T-helper 2 cell treated with Interferon-gamma antibody and Interleukin-4, amounts not matched to agents 5 μg/mL and 100 μg/mL, for 36 hours (primary cell): ENCODE results near the gene CCDC106.
A peak's percentile ranks its signal among the peaks of the same experiment; 100 is the strongest.

ENCODE experiments used
- DNase-seq: peaks from one replicate; pipeline ENCODE4 v3.0.0; 2021; ENCODE audit warnings: low spot score
- H3K27ac Mint-ChIP-seq: one replicate; pipeline ENCODE4 v1.8.0; 2021; ENCODE audit warnings: mild to moderate bottlenecking, mixed read lengths
- H3K27me3 Mint-ChIP-seq: one replicate; pipeline ENCODE4 v1.8.0; 2021; ENCODE audit warnings: low read depth, mixed read lengths
- H3K36me3 Mint-ChIP-seq: one replicate; pipeline ENCODE4 v1.8.0; 2021; ENCODE audit warnings: low read depth, mixed read lengths
- H3K4me1 Mint-ChIP-seq: one replicate; pipeline ENCODE4 v1.8.0; 2021; ENCODE audit warnings: low read depth, mixed read lengths
- H3K4me3 Mint-ChIP-seq: one replicate; pipeline ENCODE4 v1.8.0; 2022; ENCODE audit warnings: mild to moderate bottlenecking, moderate library complexity, mixed read lengths
- H3K9me3 Mint-ChIP-seq: one replicate; pipeline ENCODE4 v1.8.0; 2021; ENCODE audit warnings: mixed read lengths

CCDC106 gene

GRCh38 chr19:55647732-55648584, at the start of gene CCDC106:
CCDC106 (plus strand) TSS chr19:55648212; CDS start chr19:55649047, 835 bp downstream.
- Mint-ChIP-seq H3K27me3 (no peaks in the 10 kb centered on the region), H3K36me3 (peaks cover 17% of the 10 kb centered on the region), H3K4me1 (peaks cover 25% of the 10 kb centered on the region), H3K9me3 (no peaks in the 10 kb centered on the region), H3K4me3 (peak within 1 kb of the TSS; percentile 79), H3K27ac (peak within 1 kb of the TSS; percentile 81)
- DNase-seq: no peak

GRCh38 chr19:55598719-55599467, 49.1 kb upstream of the CCDC106 start:
- H3K4me3 Mint-ChIP-seq: peak overlapping the region; percentile 97
- peaks cover 22% of the 10 kb centered on the region for H3K4me1 Mint-ChIP-seq
- no peaks in the 10 kb centered on the region for H3K9me3 Mint-ChIP-seq
- no peaks in the 10 kb centered on the region for H3K27me3 Mint-ChIP-seq
- DNase-seq: peak; percentile 90
- peaks cover 37% of the 10 kb centered on the region for H3K36me3 Mint-ChIP-seq
- peak overlapping the region; percentile 99 for H3K27ac Mint-ChIP-seq

GRCh38 chr19:55599468-55599841, 48.6 kb upstream of the CCDC106 start, which contains the start of gene FIZ1:
FIZ1 (minus strand) TSS chr19:55599517; CDS start chr19:55597865, 1,652 bp downstream.
- Mint-ChIP-seq H3K27ac (peak within 1 kb of the TSS; percentile 99), H3K9me3 (no peaks in the 10 kb centered on the region), H3K36me3 (peaks cover 37% of the 10 kb centered on the region), H3K4me1 (peaks cover 23% of the 10 kb centered on the region), H3K4me3 (peak within 1 kb of the TSS; percentile 97), H3K27me3 (no peaks in the 10 kb centered on the region)
- peak; percentile 96 for DNase-seq

GRCh38 chr19:55599842-55600661, 48.0 kb upstream of the CCDC106 start, which contains the start of gene ZNF524:
ZNF524 (plus strand) TSS chr19:55600288; CDS start chr19:55602113, 1,825 bp downstream.
- H3K4me3 Mint-ChIP-seq: peak within 1 kb of the TSS; percentile 97
- no peaks in the 10 kb centered on the region for H3K27me3 Mint-ChIP-seq
- peak; percentile 87 for DNase-seq
- peaks cover 32% of the 10 kb centered on the region for H3K36me3 Mint-ChIP-seq
- H3K9me3 Mint-ChIP-seq: no peaks in the 10 kb centered on the region
- peaks cover 28% of the 10 kb centered on the region for H3K4me1 Mint-ChIP-seq
- peak within 1 kb of the TSS; percentile 99 for H3K27ac Mint-ChIP-seq

- Mint-ChIP-seq H3K4me3 (peak overlapping the region; percentile 92), H3K27me3 (no peaks in the 10 kb centered on the region), H3K27ac (peak overlapping the region; percentile 85), H3K9me3 (no peaks in the 10 kb centered on the region), H3K4me1 (peaks cover 28% of the 10 kb centered on the region), H3K36me3 (peaks cover 26% of the 10 kb centered on the region)
- no peak for DNase-seq
Measured at GRCh38 chr19:55600662-55601028, 47.4 kb upstream of the CCDC106 start.

- peak overlapping the region; percentile 85 for H3K27ac Mint-ChIP-seq
- H3K36me3 Mint-ChIP-seq: peaks cover 22% of the 10 kb centered on the region
- H3K4me3 Mint-ChIP-seq: peak overlapping the region; percentile 92
- no peaks in the 10 kb centered on the region for H3K9me3 Mint-ChIP-seq
- DNase-seq: no peak
- no peaks in the 10 kb centered on the region for H3K27me3 Mint-ChIP-seq
- H3K4me1 Mint-ChIP-seq: peaks cover 29% of the 10 kb centered on the region
Measured at GRCh38 chr19:55601084-55601483, 46.9 kb upstream of the CCDC106 start.

GRCh38 chr19:55602104-55603001, 45.7 kb upstream of the CCDC106 start:
- H3K27me3 Mint-ChIP-seq: no peaks in the 10 kb centered on the region
- no peaks in the 10 kb centered on the region for H3K9me3 Mint-ChIP-seq
- H3K4me1 Mint-ChIP-seq: peaks cover 39% of the 10 kb centered on the region
- H3K27ac Mint-ChIP-seq: no peak overlapping the region
- peaks cover 18% of the 10 kb centered on the region for H3K36me3 Mint-ChIP-seq
- no peak for DNase-seq
- peak overlapping the region; percentile 92 for H3K4me3 Mint-ChIP-seq

- Mint-ChIP-seq H3K27me3 (no peaks in the 10 kb centered on the region), H3K27ac (no peak overlapping the region), H3K9me3 (no peaks in the 10 kb centered on the region), H3K4me1 (peaks cover 41% of the 10 kb centered on the region), H3K36me3 (peaks cover 22% of the 10 kb centered on the region), H3K4me3 (peak overlapping the region; percentile 47)
- DNase-seq: no peak
Measured at GRCh38 chr19:55603115-55603514, 44.9 kb upstream of the CCDC106 start.

- Mint-ChIP-seq H3K36me3 (peaks cover 22% of the 10 kb centered on the region), H3K4me3 (peak overlapping the region; percentile 47)
Measured at GRCh38 chr19:55603581-55604292, 44.3 kb upstream of the CCDC106 start.

GRCh38 chr19:55605207-55605636, 42.8 kb upstream of the CCDC106 start:
- Mint-ChIP-seq H3K9me3 (no peaks in the 10 kb centered on the region), H3K36me3 (peaks cover 30% of the 10 kb centered on the region), H3K27ac (peak overlapping the region; percentile 95), H3K4me1 (peaks cover 38% of the 10 kb centered on the region), H3K4me3 (peak overlapping the region; percentile 83), H3K27me3 (no peaks in the 10 kb centered on the region)
- peak; percentile 100 for DNase-seq

More at GRCh38 chr19:55603581-55604292, 44.3 kb upstream of the CCDC106 start:
- no peak overlapping the region for H3K27ac Mint-ChIP-seq
- no peaks in the 10 kb centered on the region for H3K27me3 Mint-ChIP-seq
- H3K9me3 Mint-ChIP-seq: no peaks in the 10 kb centered on the region
- H3K4me1 Mint-ChIP-seq: peaks cover 40% of the 10 kb centered on the region
- no peak for DNase-seq

GRCh38 chr19:55605637-55606470, 42.2 kb upstream of the CCDC106 start, which contains the start of gene ZNF865:
ZNF865 (plus strand) TSS chr19:55605647; CDS start chr19:55613619, 7,972 bp downstream.
- Mint-ChIP-seq H3K27me3 (no peaks in the 10 kb centered on the region), H3K36me3 (peaks cover 34% of the 10 kb centered on the region), H3K4me3 (peak within 1 kb of the TSS; percentile 93), H3K9me3 (no peaks in the 10 kb centered on the region), H3K27ac (peak within 1 kb of the TSS; percentile 95), H3K4me1 (peaks cover 40% of the 10 kb centered on the region)
- peak; percentile 71 for DNase-seq
